Natural killer cell (primary cell): ENCODE data around the gene RBM33. TPM values are rescaled to one million over a fixed set of nuclear protein-coding genes. Genes with fewer than 3 reads are reported as not detected.
A peak's percentile ranks its signal among the peaks of the same experiment; 100 is the strongest.

Experiments used
- ATAC-seq, 3 donors: fragments of 150-1000 bp in 2 of 3; fragments of 200-7000 bp in 1 of 3; cut with Tn5 transposase; 1 replicate in 1 of 3; 2 replicates in 2 of 3; pipeline ENCODE4 v1.10.0; 2021; ENCODE audit warnings: mild to moderate bottlenecking in 2 of 3, moderate library complexity in 2 of 3
- DNase-seq, 2 donors: peaks; one replicate each; pipeline versions ENCODE4 v3.0.0 to v3.0.0-alpha.2; 2013 to 2021; ENCODE audit warnings: mixed read lengths in 1 of 2
- H3K27ac ChIP-seq: one replicate; pipeline ENCODE4 v1.5.1; 2013; ENCODE audit warnings: mild to moderate bottlenecking, low read length
- H3K27me3 ChIP-seq: one replicate; pipeline ENCODE4 v1.6.1; 2013; ENCODE audit warnings: low read length; ENCODE audit not compliant: control insufficient read depth, insufficient read depth
- H3K36me3 ChIP-seq: one replicate; pipeline ENCODE4 v1.6.1; 2013; ENCODE audit warnings: low read length; ENCODE audit not compliant: control insufficient read depth, insufficient read depth
- H3K4me1 ChIP-seq: one replicate; pipeline ENCODE4 v1.6.1; 2013; ENCODE audit warnings: low read length; ENCODE audit not compliant: control insufficient read depth, insufficient read depth
- H3K4me3 ChIP-seq: one replicate; pipeline ENCODE4 v1.5.1; 2013; ENCODE audit warnings: low read length
- H3K9me3 ChIP-seq: one replicate; pipeline ENCODE4 v1.6.1; 2013; ENCODE audit warnings: low read length; ENCODE audit not compliant: control insufficient read depth, insufficient read depth
- H3K27ac Mint-ChIP-seq, 2 donors: one replicate each; pipeline ENCODE4 v1.8.0; 2022; ENCODE audit warnings: mild to moderate bottlenecking in 2 of 2, mixed read lengths in 2 of 2, moderate library complexity in 1 of 2
- H3K27me3 Mint-ChIP-seq, 2 donors: one replicate each; pipeline ENCODE4 v1.8.0; 2022; ENCODE audit warnings: low read depth in 2 of 2, mixed read lengths in 2 of 2
- H3K36me3 Mint-ChIP-seq: one replicate; pipeline ENCODE4 v1.8.0; 2022; ENCODE audit warnings: mixed read lengths
- H3K4me1 Mint-ChIP-seq, 2 donors: one replicate each; pipeline ENCODE4 v1.8.0; 2022; ENCODE audit warnings: mixed read lengths in 2 of 2
- H3K4me3 Mint-ChIP-seq: one replicate; pipeline ENCODE4 v1.8.0; 2022; ENCODE audit warnings: mild to moderate bottlenecking, moderate library complexity, mixed read lengths
- H3K9me3 Mint-ChIP-seq, 2 donors: one replicate each; pipeline ENCODE4 v1.8.0; 2022; ENCODE audit warnings: mixed read lengths in 2 of 2
- CTCF ChIP-seq: fragments of 200-600 bp; IDR thresholded peaks from one replicate; pipeline ENCODE4 v1.8.0; 2022; ENCODE audit warnings: antibody characterized with exemption
- WGBS: methylation state at CpG from one replicate; pipeline ENCODE4 v1.1.7; 2013; ENCODE audit warnings: missing lambda C conversion rate; ENCODE audit not compliant: insufficient coverage; 5-methylcytosine and 5-hydroxymethylcytosine counted together
- intact Hi-C: fragments of 100-400 bp; cut with micrococcal nuclease; formaldehyde crosslinking; loops from one replicate; pipeline ENCODE4 v1.14.2; 2022
- total RNA-seq, 4 donors: library from RNA; stranded (reverse); fragments of 120-200 nt in 1 of 4; gene quantifications; one replicate each; pipeline versions ENCODE4 v1.2.3 to v1.2.4, GENCODE V29; 2013 to 2022

Gene RBM33
- total RNA-seq, 3 donors from 2014 or later (not counting 1 experiment from before 2014, with no cell fraction given), result 161 to 182 (median 182) TPM

- peak overlapping the region; percentile 93 for H3K4me3 ChIP-seq
- Mint-ChIP-seq H3K27me3 (no peaks in the 10 kb centered on the region), H3K36me3 (peaks cover 23% of the 10 kb centered on the region), H3K4me3 (peak overlapping the region; percentile 98), H3K27ac (peak overlapping the region; percentile 90 to 94), H3K9me3 (peaks cover 3 to 6% of the 10 kb centered on the region in 2 donors), H3K4me1 (peaks cover 56 to 60% of the 10 kb centered on the region in 2 donors)
- H3K27ac ChIP-seq, result peak overlapping the region; percentile 89
- no peaks in the 10 kb centered on the region for H3K27me3 ChIP-seq
- TF ChIP-seq CTCF, result no peak
- intact Hi-C loops, result loop anchor here (5.0 kb wide), 1 partner anchor 42 kb away; no protein-coding TSS in a partner anchor
- DNase-seq, result peak in 1 of 2 donors; percentile 64
- peak; percentile 36 to 64 (median 51) for ATAC-seq
- H3K36me3 ChIP-seq, result peaks cover 12% of the 10 kb centered on the region
- H3K4me1 ChIP-seq, result peaks cover 16% of the 10 kb centered on the region
- WGBS, result under 1% methylated on average over 19 of the region's 22 CpGs
- no peaks in the 10 kb centered on the region for H3K9me3 ChIP-seq
Measured at GRCh38 chr7:155644971-155645509, 579 bp downstream of the RBM33 start.

- Histone ChIP-seq H3K36me3 (peaks cover 12% of the 10 kb centered on the region), H3K4me3 (peak overlapping the region; percentile 93), H3K4me1 (peaks cover 16% of the 10 kb centered on the region), H3K27me3 (no peaks in the 10 kb centered on the region), H3K27ac (no peak overlapping the region), H3K9me3 (no peaks in the 10 kb centered on the region)
- intact Hi-C loops, result loop anchor here (5.0 kb wide), 1 partner anchor 42 kb away; no protein-coding TSS in a partner anchor
- H3K4me1 Mint-ChIP-seq, result peaks cover 62 to 66% of the 10 kb centered on the region in 2 donors
- no peak for TF ChIP-seq CTCF
- peaks cover 23% of the 10 kb centered on the region for H3K36me3 Mint-ChIP-seq
- WGBS, result 44% methylated on average over 7 of the region's 7 CpGs
- ATAC-seq (no peak), DNase-seq (no peak)
- no peaks in the 10 kb centered on the region for H3K27me3 Mint-ChIP-seq
- H3K9me3 Mint-ChIP-seq, result peaks cover 3 to 6% of the 10 kb centered on the region in 2 donors
- H3K27ac Mint-ChIP-seq, result peak overlapping the region; percentile 90 to 94
- H3K4me3 Mint-ChIP-seq, result peak overlapping the region; percentile 98
Measured at GRCh38 chr7:155645662-155646061, 1.2 kb downstream of the RBM33 start.

GRCh38 chr7:155646669-155647068 is 2.2 kb downstream of the RBM33 start:
- Mint-ChIP-seq H3K4me3 (peak overlapping the region; percentile 98), H3K27me3 (no peaks in the 10 kb centered on the region), H3K4me1 (peaks cover 72 to 76% of the 10 kb centered on the region in 2 donors), H3K36me3 (peaks cover 23% of the 10 kb centered on the region), H3K9me3 (peaks cover 3 to 6% of the 10 kb centered on the region in 2 donors), H3K27ac (peak overlapping the region; percentile 90 to 94)
- no peak for TF ChIP-seq CTCF
- H3K4me3 ChIP-seq, result no peak overlapping the region
- no peak for ATAC-seq
- intact Hi-C loops, result loop anchor here (5.0 kb wide), 1 partner anchor 41 kb away; no protein-coding TSS in a partner anchor
- no peaks in the 10 kb centered on the region for H3K9me3 ChIP-seq
- H3K27me3 ChIP-seq, result no peaks in the 10 kb centered on the region
- no peak for DNase-seq
- no peak overlapping the region for H3K27ac ChIP-seq
- H3K36me3 ChIP-seq, result peaks cover 11% of the 10 kb centered on the region
- WGBS, result 94% methylated on average over 7 of the region's 7 CpGs
- peaks cover 16% of the 10 kb centered on the region for H3K4me1 ChIP-seq
